ENCODE data around the gene NTM. TPM values are rescaled to one million over a fixed set of nuclear protein-coding genes. Genes with fewer than 3 reads are reported as not detected.

Gene NTM
- total and polyA plus RNA-seq, 4 experiments from 2014 or later: not detected

GRCh38 chr11:132052342-132052741, 681.9 kb downstream of the NTM start:
- ChIA-PET CTCF (ENCODE audit: partially characterized antibody) (no interaction called here), POLR2A (ENCODE audit: partially characterized antibody) (no interaction called here)
- H3K27me3 ChIP-seq (ENCODE audit: insufficient read depth, low read length): no peaks in the 10 kb centered on the region
- Mint-ChIP-seq H3K4me1 (no peaks in the 10 kb centered on the region), H3K36me3 (no peaks in the 10 kb centered on the region), H3K4me3 (no peak overlapping the region), H3K27ac (no peak overlapping the region), H3K9me3 (peaks cover 0 to 2% (median 0%) of the 10 kb centered on the region in 8 donors), H3K27me3 (no peaks in the 10 kb centered on the region)
- no peaks in the 10 kb centered on the region for H3K9me3 ChIP-seq (ENCODE audit: control insufficient read depth in 1 of 2, low read length in 2 of 2)
- no peak for DNase-seq
- H3K27ac ChIP-seq (ENCODE audit: low read depth, low read length): no peak overlapping the region
- no peak overlapping the region for H3K4me3 ChIP-seq (ENCODE audit: low read length in 2 of 2)
- H3K36me3 ChIP-seq (ENCODE audit: insufficient read depth, low read length): no peaks in the 10 kb centered on the region
- no peaks in the 10 kb centered on the region for H3K4me1 ChIP-seq (ENCODE audit: insufficient read depth, low read length)
- intact Hi-C loops (cut with micrococcal nuclease): no loop called here

GRCh38 chr11:132052904-132053303, 682.5 kb downstream of the NTM start:
- intact Hi-C loops (cut with micrococcal nuclease): no loop called here
- Histone ChIP-seq H3K4me3 (ENCODE audit: low read length in 2 of 2) (no peak overlapping the region), H3K27me3 (ENCODE audit: insufficient read depth, low read length) (no peaks in the 10 kb centered on the region), H3K4me1 (ENCODE audit: insufficient read depth, low read length) (no peaks in the 10 kb centered on the region), H3K27ac (ENCODE audit: low read depth, low read length) (no peak overlapping the region), H3K9me3 (ENCODE audit: control insufficient read depth in 1 of 2, low read length in 2 of 2) (no peaks in the 10 kb centered on the region), H3K36me3 (ENCODE audit: insufficient read depth, low read length) (no peaks in the 10 kb centered on the region)
- Mint-ChIP-seq H3K9me3 (no peaks in the 10 kb centered on the region), H3K4me3 (no peak overlapping the region), H3K27ac (no peak overlapping the region), H3K36me3 (no peaks in the 10 kb centered on the region), H3K27me3 (no peaks in the 10 kb centered on the region), H3K4me1 (no peaks in the 10 kb centered on the region)
- DNase-seq: no peak
- POLR2A ChIA-PET (ENCODE audit: partially characterized antibody): no interaction called here
- CTCF ChIA-PET (ENCODE audit: partially characterized antibody): no interaction called here

- H3K4me1 Mint-ChIP-seq: no peaks in the 10 kb centered on the region
- no peaks in the 10 kb centered on the region for H3K9me3 ChIP-seq (ENCODE audit: control insufficient read depth in 1 of 2, low read length in 2 of 2)
- H3K9me3 Mint-ChIP-seq: peaks cover 0 to 2% (median 0%) of the 10 kb centered on the region in 8 donors
- no peaks in the 10 kb centered on the region for H3K27me3 Mint-ChIP-seq
- POLR2A ChIA-PET (ENCODE audit: partially characterized antibody): no interaction called here
- intact Hi-C loops (cut with micrococcal nuclease): no loop called here
- H3K36me3 Mint-ChIP-seq: no peaks in the 10 kb centered on the region
- no peak overlapping the region for H3K27ac Mint-ChIP-seq
- no peak overlapping the region for H3K4me3 ChIP-seq (ENCODE audit: low read length in 2 of 2)
- H3K27ac ChIP-seq (ENCODE audit: low read depth, low read length): no peak overlapping the region
- H3K27me3 ChIP-seq (ENCODE audit: insufficient read depth, low read length): no peaks in the 10 kb centered on the region
- H3K36me3 ChIP-seq (ENCODE audit: insufficient read depth, low read length): no peaks in the 10 kb centered on the region
- no peak for DNase-seq
- H3K4me3 Mint-ChIP-seq: no peak overlapping the region
- H3K4me1 ChIP-seq (ENCODE audit: insufficient read depth, low read length): no peaks in the 10 kb centered on the region
- CTCF ChIA-PET (ENCODE audit: partially characterized antibody): no interaction called here
These were observed 684.4 kb downstream of the NTM start for GRCh38 chr11:132054822-132055221.

GRCh38 chr11:132055296-132055695, 684.9 kb downstream of the NTM start:
- Mint-ChIP-seq H3K9me3 (peaks cover 0 to 4% (median 0%) of the 10 kb centered on the region in 8 donors), H3K27ac (no peak overlapping the region), H3K4me1 (no peaks in the 10 kb centered on the region), H3K36me3 (no peaks in the 10 kb centered on the region), H3K4me3 (no peak overlapping the region), H3K27me3 (no peaks in the 10 kb centered on the region)
- POLR2A ChIA-PET (ENCODE audit: partially characterized antibody): no interaction called here
- H3K4me3 ChIP-seq (ENCODE audit: low read length in 2 of 2): no peak overlapping the region
- CTCF ChIA-PET (ENCODE audit: partially characterized antibody): no interaction called here
- H3K27ac ChIP-seq (ENCODE audit: low read depth, low read length): no peak overlapping the region
- no peaks in the 10 kb centered on the region for H3K4me1 ChIP-seq (ENCODE audit: insufficient read depth, low read length)
- H3K27me3 ChIP-seq (ENCODE audit: insufficient read depth, low read length): no peaks in the 10 kb centered on the region
- no peak for DNase-seq
- intact Hi-C loops (cut with micrococcal nuclease): no loop called here
- H3K36me3 ChIP-seq (ENCODE audit: insufficient read depth, low read length): no peaks in the 10 kb centered on the region
- H3K9me3 ChIP-seq (ENCODE audit: control insufficient read depth in 1 of 2, low read length in 2 of 2): no peaks in the 10 kb centered on the region

- POLR2A ChIA-PET (ENCODE audit: partially characterized antibody): no interaction called here
- H3K4me3 ChIP-seq (ENCODE audit: low read length in 2 of 2): no peak overlapping the region
These were observed 686.3 kb downstream of the NTM start for GRCh38 chr11:132056689-132057088.

GRCh38 chr11:132057266-132057665, 686.9 kb downstream of the NTM start:
- no peak for DNase-seq
- H3K4me1 Mint-ChIP-seq: no peaks in the 10 kb centered on the region
- no peaks in the 10 kb centered on the region for H3K9me3 ChIP-seq (ENCODE audit: control insufficient read depth in 1 of 2, low read length in 2 of 2)
- H3K36me3 Mint-ChIP-seq: no peaks in the 10 kb centered on the region
- intact Hi-C loops (cut with micrococcal nuclease): no loop called here
- POLR2A ChIA-PET (ENCODE audit: partially characterized antibody): no interaction called here
- H3K4me1 ChIP-seq (ENCODE audit: insufficient read depth, low read length): no peaks in the 10 kb centered on the region
- no peaks in the 10 kb centered on the region for H3K27me3 Mint-ChIP-seq
- no peak overlapping the region for H3K4me3 ChIP-seq (ENCODE audit: low read length in 2 of 2)
- H3K27ac Mint-ChIP-seq: no peak overlapping the region
- H3K27me3 ChIP-seq (ENCODE audit: insufficient read depth, low read length): no peaks in the 10 kb centered on the region
- H3K36me3 ChIP-seq (ENCODE audit: insufficient read depth, low read length): no peaks in the 10 kb centered on the region
- H3K27ac ChIP-seq (ENCODE audit: low read depth, low read length): no peak overlapping the region
- CTCF ChIA-PET (ENCODE audit: partially characterized antibody): no interaction called here
- peaks cover 0 to 4% (median 0%) of the 10 kb centered on the region in 8 donors for H3K9me3 Mint-ChIP-seq
- no peak overlapping the region for H3K4me3 Mint-ChIP-seq

More at GRCh38 chr11:132056689-132057088, 686.3 kb downstream of the NTM start:
- Mint-ChIP-seq H3K4me1 (no peaks in the 10 kb centered on the region), H3K9me3 (peaks cover 0 to 4% (median 0%) of the 10 kb centered on the region in 8 donors), H3K27me3 (no peaks in the 10 kb centered on the region), H3K4me3 (no peak overlapping the region), H3K27ac (no peak overlapping the region), H3K36me3 (no peaks in the 10 kb centered on the region)
- H3K27me3 ChIP-seq (ENCODE audit: insufficient read depth, low read length): no peaks in the 10 kb centered on the region
- H3K27ac ChIP-seq (ENCODE audit: low read depth, low read length): no peak overlapping the region
- DNase-seq: no peak
- H3K4me1 ChIP-seq (ENCODE audit: insufficient read depth, low read length): no peaks in the 10 kb centered on the region
- intact Hi-C loops (cut with micrococcal nuclease): no loop called here
- H3K9me3 ChIP-seq (ENCODE audit: control insufficient read depth in 1 of 2, low read length in 2 of 2): no peaks in the 10 kb centered on the region
- CTCF ChIA-PET (ENCODE audit: partially characterized antibody): no interaction called here
- no peaks in the 10 kb centered on the region for H3K36me3 ChIP-seq (ENCODE audit: insufficient read depth, low read length)

- no peak overlapping the region for H3K4me3 ChIP-seq (ENCODE audit: low read length in 2 of 2)
- H3K27me3 Mint-ChIP-seq: no peaks in the 10 kb centered on the region
- no peaks in the 10 kb centered on the region for H3K4me1 Mint-ChIP-seq
- no peak overlapping the region for H3K27ac ChIP-seq (ENCODE audit: low read depth, low read length)
- H3K9me3 Mint-ChIP-seq: peaks cover 0 to 4% (median 0%) of the 10 kb centered on the region in 8 donors
- no peak overlapping the region for H3K27ac Mint-ChIP-seq
- ChIA-PET POLR2A (ENCODE audit: partially characterized antibody) (no interaction called here), CTCF (ENCODE audit: partially characterized antibody) (no interaction called here)
- H3K36me3 ChIP-seq (ENCODE audit: insufficient read depth, low read length): no peaks in the 10 kb centered on the region
- intact Hi-C loops (cut with micrococcal nuclease): no loop called here
- H3K4me1 ChIP-seq (ENCODE audit: insufficient read depth, low read length): no peaks in the 10 kb centered on the region
- no peaks in the 10 kb centered on the region for H3K9me3 ChIP-seq (ENCODE audit: control insufficient read depth in 1 of 2, low read length in 2 of 2)
- no peaks in the 10 kb centered on the region for H3K27me3 ChIP-seq (ENCODE audit: insufficient read depth, low read length)
- DNase-seq: no peak
- no peaks in the 10 kb centered on the region for H3K36me3 Mint-ChIP-seq
- no peak overlapping the region for H3K4me3 Mint-ChIP-seq
These were observed 687.9 kb downstream of the NTM start for GRCh38 chr11:132058211-132058772.

- DNase-seq: no peak
- Histone ChIP-seq H3K27me3 (ENCODE audit: insufficient read depth, low read length) (no peaks in the 10 kb centered on the region), H3K36me3 (ENCODE audit: insufficient read depth, low read length) (no peaks in the 10 kb centered on the region), H3K27ac (ENCODE audit: low read depth, low read length) (no peak overlapping the region), H3K4me1 (ENCODE audit: insufficient read depth, low read length) (no peaks in the 10 kb centered on the region), H3K9me3 (ENCODE audit: control insufficient read depth in 1 of 2, low read length in 2 of 2) (no peaks in the 10 kb centered on the region), H3K4me3 (ENCODE audit: low read length in 2 of 2) (no peak overlapping the region)
- Mint-ChIP-seq H3K4me1 (no peaks in the 10 kb centered on the region), H3K4me3 (no peak overlapping the region), H3K9me3 (peaks cover 0 to 4% (median 2%) of the 10 kb centered on the region in 8 donors), H3K27ac (no peak overlapping the region), H3K27me3 (no peaks in the 10 kb centered on the region), H3K36me3 (no peaks in the 10 kb centered on the region)
- CTCF ChIA-PET (ENCODE audit: partially characterized antibody): no interaction called here
- intact Hi-C loops (cut with micrococcal nuclease): no loop called here
- POLR2A ChIA-PET (ENCODE audit: partially characterized antibody): no interaction called here
These were observed 690.2 kb downstream of the NTM start for GRCh38 chr11:132060567-132060966.

Measured in CD4-positive, alpha-beta memory T cell (primary cell).